ENCODE results near the gene NRP2.

Gene NRP2

DNA sequence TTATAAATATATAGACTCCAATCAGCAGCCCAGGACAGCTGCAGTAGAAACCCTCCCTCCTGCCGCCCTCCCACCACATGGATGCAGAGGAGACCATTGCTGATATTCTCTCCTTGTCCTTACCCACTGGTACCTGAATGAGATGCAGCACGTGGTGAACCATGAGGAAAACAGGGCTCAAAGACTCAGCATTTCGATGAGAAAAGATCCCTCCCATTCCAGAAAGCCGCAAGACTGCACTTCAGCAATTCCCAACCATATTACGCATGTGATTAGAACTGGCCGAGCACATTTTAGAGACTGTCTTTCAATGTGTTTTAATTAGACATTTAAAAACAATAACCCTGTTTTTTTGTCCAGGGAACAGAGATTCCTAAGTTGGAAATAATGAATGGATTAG, 125.5 kb downstream of the NRP2 start:
- no peak for DNase-seq (ENCODE audit: low spot score)

DNA sequence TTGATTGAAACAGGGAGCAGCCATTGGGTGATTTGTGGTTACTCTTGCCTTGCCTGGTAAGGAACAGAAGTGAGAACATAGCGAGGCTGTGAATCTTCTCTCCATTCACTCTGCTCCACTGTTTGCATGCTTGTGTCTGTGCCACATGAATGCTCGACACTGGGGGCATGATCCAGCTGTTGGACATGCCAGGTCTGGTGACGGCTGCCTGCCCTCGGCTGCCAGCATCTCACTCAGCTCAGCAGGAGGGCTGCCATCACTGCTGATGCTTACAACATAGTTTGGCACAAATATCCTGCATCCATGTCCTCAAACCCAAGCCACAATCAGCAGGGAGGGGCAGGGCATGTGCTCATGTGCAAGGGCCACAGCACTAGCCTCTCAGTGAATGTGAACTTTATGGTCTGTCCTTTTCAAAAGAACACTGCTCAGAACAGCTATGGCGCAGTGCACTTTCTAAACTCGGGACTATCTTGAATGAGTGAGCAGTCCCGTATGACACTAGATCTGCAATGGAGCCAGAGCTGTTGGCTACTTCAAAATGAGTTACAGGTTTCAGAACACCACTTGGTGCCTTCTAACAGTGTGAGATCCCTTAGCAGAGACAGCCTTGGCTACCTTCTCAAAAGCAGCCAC, 126.3 kb downstream of the NRP2 start:
- DNase-seq (ENCODE audit: low spot score), result no peak

DNA sequence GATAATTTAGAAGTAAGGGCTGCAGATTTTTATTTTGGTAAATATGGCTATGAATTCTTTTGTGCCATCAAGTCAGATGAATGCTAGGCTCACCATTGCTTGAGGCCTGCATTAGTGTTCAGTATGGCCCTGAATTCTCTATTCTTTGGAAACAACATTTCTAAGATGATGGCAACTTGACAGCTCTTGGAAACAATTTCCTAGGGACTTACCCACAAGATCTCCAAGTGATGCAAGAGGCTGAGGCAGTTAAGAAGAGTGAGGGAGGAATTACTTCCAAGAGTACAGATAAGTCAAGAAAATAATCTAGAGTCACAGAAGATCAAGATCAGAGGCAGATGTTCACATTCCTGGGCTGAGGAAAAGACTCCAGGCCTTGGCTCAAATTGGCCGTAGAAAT, 129.1 kb downstream of the NRP2 start:
- no peak for DNase-seq (ENCODE audit: low spot score)

DNA sequence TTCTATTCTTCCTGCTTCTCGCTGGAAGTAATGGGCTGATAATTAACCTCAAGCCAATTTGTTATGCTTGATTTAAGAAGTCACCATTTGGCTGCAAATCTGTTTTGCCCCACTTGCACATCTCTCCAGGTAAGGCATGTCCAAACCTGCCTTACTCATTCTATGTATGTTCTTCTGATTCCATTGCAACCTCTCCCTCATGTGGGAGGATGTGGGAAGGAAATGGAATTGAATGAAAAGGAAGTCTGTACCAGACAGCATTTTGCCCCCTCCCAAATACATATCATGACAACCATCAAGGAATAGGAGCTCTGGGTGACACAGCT, 131.7 kb downstream of the NRP2 start:
- DNase-seq (ENCODE audit: low spot score), result no peak

DNA sequence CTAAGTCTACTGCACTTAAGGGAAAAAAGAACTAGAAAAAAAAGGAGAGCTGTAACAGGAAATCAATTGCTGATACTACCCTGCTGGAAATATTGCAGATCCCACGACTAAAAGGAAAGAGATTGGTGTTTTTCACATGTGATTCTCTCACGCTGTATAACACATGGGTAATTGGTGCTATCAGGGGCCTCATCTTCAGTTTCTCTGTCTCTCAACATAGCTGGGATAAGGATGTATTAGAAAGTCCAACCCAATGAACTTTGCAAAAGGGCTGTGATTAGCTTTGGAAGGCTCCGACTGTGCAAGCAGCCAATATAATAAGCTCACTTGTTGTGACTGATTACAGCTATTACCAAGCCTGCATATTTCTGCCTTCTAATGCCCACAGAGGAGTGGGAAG, 133.4 kb downstream of the NRP2 start:
- DNase-seq (ENCODE audit: low spot score), result no peak

DNA sequence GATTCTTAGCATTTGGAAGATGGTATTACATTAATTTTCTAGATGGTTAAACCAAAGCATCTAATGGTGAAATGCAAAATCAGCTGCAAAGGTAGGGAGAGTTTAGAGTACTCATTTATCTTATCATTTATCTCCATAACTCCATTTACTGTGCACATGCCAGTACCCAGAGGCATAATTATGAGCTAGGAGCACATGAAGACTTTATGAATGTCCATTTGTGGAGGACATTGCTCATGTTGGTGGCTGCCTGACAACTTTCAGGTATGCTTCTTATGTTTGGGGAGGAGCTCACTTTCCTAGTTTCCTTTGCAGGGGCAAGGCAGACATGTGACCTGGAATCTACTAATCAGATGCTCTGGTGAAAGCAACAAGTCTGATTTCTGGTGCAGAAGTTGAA, 134.0 kb downstream of the NRP2 start:
- no peak for DNase-seq (ENCODE audit: low spot score)

DNA sequence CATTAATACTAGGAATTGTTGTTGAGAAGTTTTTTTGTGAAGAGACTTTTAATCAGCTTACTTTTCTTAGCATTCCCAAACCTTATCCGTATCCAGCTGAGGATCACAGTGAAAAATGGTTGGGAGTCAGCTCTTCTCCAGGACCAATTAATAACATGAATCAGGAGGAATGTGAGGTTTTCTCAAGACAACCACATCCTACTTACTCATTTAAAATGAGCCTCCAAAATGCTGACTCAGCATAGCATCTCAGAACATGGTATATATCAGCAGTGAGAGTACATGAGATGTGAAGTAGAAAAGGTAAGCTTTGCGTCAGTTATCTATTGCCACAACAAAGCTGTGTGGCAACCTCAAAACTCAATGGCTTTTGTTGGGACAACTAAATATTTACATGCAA, 140.3 kb downstream of the NRP2 start:
- peak; percentile 72 for DNase-seq (ENCODE audit: low spot score)

DNA sequence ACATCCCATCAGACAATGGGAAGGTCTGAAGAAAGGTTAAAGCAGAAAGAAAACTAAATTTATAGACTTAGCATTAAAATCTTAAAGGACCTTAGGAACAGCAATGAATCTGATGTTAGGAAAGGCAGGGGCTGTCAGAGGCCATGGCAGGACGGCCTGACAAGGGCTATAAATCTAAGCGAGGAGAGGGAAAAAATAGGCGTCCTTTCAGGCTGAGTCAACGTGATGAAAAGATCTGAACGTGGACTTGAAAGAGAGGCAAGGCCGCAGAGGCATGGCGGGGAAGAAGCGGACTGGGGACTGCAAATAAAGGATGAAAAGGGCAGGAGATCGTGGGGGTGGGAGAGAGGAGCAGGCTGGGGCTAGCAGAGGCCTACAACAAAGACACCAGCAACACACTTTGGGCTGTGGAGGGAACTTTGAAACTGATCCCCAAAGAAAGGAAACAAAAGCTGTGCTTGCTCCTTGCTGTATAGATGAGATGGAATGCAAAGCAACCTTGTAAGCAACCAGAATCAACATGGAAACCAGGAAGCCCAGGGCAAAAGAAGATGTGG, 145.6 kb downstream of the NRP2 start:
- no peak for DNase-seq (ENCODE audit: low spot score)

DNA sequence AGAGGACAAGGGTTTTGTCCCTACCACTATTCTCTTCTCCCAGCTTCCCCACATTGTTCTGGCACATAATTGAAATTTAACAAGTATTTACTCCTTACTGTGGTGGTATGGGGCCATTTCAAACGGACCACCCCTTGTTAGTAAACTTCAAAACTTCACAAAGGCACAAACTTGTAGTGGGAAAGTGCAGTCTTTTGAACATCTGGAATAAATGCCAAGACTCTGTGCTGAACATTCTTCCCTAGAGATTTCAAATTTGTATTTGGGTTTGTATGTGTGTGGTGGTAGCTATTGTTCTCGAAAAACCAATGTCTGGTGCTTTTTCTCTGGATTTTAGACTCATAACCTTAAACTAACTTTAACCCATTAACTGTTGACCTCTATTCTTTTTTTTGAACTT, 151.6 kb downstream of the NRP2 start:
- no peak for DNase-seq (ENCODE audit: low spot score)

DNA sequence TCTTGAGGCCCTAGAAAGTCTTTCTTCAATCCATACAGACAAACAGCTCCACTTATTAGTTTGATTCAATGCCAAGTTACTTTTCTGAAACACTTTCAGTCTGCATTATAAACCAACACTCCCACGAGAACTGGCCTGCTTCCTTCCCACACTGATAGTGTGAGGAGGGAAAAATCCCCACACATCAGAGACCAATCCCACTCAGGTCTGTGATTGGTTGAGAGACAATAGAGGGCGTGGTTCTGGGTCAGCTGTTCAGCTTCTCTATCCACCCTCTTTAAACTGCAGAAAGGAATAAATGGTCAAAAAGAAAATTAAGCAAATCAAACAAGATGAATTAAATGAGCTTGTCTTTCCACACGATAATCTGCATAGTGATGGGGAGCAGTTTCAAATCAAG, 152.5 kb downstream of the NRP2 start:
- DNase-seq (ENCODE audit: low spot score), result no peak

DNA sequence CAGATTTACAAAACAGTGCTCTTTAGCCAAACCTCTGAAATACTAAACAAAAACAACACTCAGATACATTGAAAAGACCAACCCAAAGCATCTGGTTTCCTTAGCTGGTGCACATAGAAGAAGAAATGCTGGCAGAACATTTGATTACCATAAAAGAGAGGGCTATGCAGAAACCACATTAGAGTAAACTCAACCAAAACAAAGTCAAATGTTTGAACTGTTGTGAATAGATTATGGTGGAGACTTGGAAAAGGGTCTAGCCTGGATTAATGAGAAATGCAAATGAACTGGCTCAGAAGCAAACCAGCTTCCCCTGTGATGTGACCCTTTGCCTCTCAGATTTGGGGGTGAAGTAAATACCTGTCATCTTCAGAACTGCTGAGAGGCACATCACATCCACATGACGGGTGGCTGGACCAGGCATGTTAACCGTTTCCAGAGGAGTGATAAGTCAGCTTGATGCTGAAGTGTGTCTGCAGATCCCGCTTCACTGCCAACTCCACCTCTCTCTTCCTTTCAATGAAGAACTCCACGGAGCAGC, 153.0 kb downstream of the NRP2 start:
- no peak for DNase-seq (ENCODE audit: low spot score)

DNA sequence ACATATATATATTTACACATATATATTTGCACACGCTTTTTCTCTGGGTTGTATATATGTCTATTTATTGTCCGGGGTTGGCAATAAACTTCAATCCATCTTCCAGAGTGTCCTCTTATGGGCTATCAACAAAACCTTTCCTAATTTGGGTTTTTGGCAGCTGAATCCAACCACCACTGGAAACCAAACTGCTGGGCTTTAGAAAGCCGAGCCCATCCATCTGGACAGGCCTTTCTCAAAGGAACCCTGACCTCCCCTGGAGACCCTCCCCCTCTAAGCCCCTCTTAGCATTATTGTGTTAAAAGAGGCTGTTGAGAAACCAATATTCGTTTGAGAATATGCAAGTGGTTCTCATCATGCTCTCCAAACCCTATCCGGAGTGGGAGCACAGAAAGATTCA, 153.6 kb downstream of the NRP2 start:
- DNase-seq (ENCODE audit: low spot score), result no peak

DNA sequence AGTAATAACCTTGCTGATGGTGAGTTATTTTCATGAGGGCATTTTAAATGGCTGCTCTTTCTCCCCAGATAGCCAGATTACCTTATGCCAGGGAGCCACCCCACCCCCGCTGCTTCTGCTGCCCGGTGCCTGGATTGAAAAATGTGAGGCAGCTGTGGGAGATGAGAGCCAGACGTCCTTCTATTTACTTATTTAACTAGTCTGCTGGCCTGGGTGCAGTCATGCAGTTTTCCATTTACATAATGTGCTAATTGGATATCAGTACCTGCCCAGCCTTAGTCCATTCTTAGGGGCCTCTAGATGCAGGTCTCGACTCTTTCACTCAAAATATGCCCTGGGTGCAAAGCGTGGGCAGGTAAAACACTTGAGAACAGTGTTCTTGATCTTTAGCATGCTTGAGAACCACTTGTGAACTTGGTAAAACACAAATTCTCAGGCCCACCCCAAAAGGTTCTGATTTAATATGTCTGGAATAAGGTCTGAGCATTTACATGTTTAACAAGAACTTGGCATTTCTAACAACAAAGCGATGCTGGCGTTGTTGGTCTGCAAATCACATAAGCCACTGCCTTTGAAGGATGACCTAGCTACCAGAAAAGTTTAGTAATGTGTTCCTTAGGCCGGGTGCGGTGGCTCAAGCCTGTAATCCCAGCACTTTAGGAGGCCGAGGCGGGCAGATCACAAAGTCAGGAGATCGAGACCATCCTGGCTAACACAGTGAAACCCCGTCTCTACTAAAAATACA, 154.3 kb downstream of the NRP2 start:
- DNase-seq (ENCODE audit: low spot score), result no peak

DNA sequence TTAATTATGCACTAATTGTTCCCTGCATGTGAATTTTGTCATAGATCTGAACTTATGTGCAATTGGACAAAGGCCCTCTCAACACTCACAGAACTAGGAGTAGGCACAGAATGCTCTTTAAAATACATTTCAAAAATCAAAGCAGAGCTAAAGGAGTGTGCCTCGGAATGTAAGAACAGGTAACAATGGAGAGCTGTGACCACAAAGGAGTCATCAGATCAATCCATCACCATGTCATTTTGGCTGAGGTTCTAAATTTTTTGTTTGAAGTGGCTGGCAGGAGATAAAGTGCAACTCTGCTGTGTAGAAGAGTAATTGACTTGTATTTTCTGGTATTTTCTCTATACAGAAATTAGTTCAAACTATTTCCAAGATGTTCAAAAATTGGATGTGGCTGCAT, 155.4 kb downstream of the NRP2 start:
- DNase-seq (ENCODE audit: low spot score), result no peak

DNA sequence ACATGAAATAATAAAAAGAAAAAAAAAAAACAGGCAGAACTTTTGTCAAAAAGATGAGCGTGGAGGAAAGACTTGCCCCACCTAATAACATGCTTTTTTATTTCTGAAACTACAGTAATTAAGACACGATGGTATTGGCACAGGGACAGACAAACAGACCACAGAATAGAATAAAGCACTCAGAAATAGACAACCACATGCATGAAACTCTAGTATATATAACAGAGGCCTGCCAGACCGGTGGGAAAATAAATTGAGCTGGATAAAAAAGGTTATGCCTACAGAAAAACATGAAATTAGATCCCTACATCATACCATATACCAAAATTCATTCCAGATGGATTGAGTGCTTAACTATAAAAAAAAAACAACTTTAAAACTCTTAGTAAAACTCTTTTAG, 163.1 kb downstream of the NRP2 start:
- DNase-seq (ENCODE audit: low spot score), result no peak

Data from AG08395 (cell line).